IPS DF 19.7 (cell line): ENCODE data around the gene EEIG2.
"Not testable (repeated sequence)": the region's sequence is repeated elsewhere in the genome, so short reads cannot be mapped to it uniquely, and the experiment has no call there.

Experiments
- DNase-seq: peaks from one replicate; pipeline ENCODE4 v3.0.0-alpha.2; 2013; ENCODE audit warnings: low read depth, low spot score

Gene EEIG2

DNA sequence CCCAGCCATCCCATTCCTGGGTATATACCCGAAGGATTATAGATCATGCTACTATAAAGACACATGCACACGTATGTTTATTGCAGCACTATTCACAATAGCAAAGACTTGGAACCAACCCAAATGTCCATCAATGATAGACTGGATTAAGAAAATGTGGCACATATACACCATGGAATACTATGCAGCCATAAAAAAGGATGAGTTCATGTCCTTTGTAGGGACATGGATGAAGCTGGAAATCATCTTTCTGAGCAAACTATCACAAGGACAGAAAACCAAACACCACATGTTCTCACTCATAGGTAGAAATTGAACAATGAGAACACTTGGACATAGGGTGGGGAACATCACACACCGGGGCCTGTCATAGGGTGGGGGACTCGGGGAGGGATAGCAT lies 12.4 kb upstream of the EEIG2 start:
- not testable (repeated sequence) for DNase-seq

DNA sequence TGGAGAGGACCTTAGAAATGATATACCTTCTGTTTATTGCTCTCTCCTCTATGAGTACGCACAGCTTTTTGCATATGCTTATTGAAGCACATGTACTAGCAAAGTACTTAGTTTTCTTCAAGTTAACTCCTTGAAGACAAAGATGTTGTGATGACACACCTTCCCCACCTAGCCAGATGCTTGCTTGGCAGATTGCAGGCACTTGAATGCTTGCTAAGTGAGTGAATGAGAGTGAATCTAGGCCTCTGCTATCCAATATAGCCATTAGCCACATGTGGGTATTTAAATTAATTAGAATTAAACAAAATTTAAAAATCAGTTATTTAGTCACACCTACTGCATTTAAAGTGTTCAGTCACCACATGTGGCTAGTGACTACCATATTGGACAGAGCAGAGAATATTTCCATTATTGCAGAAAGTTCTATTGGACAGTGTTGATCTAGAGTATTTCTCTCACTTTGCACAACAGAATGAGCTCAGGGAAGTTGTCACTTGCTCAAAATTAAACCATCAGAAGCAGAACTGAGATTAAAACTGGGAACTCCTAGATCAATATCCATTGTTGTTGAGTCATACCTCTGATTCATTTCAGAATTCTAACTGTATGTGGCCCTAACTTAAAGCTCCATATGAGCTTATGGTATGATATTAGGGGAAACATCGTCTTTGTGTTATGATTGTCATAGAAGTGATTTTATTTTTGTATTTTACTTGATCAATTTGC lies 8.6 kb upstream of the EEIG2 start:
- no peak for DNase-seq

DNA sequence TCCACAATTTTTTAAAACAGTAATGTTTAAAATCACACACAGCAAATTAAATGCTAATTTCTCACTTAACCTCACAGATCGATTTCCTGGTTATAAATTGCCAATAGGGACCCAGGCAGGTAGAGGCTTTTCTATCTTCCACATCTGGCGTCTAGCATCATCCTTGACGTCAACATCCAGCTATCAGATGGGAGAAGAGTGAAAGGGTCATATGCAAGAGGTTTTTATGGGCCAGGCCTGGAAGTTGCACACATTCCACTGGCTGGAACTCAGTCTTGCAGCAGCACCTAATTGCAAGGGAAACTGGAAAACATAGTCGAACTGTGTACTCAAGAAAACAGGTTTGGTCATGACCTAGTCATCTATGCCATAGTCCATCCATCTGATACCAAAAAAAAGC lies 6.0 kb upstream of the EEIG2 start:
- no peak for DNase-seq

DNA sequence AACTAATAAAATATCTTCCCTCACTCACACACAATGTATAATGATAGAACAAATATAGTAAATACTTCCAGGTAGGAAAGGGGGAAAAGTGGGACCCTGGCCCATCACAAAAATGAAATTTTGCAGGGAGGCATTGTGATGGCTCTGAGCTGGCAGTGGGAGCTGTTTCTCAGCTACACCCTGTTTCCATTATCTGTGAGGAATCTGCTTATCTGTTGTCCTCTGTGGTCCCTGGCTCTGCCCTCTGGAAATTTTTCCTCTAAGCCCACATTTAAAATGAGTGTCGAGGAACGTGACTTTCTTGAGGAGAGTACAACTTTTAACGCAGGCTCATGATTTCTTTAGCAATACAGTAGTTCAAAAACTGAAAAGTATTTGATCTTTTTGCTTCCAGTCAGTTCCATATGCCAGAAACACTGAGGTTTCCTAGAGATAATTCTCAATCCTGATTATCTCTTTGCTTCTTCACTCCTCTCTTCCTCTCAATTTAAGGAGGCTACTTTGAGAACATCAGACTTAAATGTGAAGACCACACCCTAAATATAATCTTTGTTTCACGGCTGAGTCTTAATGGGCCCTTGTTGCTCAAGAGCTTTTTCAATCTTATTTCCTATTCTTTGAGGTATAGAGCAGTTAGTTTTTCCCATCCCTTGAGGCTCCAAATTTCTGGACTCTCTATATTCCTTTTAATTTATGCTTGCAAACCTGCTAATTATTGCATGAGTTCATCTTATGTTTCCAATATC lies 5.0 kb upstream of the EEIG2 start:
- no peak for DNase-seq

DNA sequence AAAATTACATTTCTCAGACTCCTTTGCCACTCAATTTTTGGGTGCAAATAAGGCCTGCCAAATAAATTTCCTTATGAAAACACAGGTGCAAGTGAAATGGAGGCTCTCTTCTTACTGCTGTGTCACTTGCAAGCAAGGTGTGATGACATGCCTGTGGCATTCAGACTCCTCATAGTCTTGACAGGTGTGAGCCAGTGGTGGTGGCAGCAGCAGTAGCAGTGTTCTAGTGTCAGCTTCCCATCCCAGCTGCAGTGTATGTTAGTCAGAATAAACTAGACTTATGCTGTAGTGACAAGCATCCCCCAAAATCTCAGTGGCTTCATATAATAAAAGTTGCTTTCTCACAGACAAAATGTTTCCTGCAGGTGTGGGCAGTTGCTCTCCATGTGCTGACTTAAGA lies 3.8 kb upstream of the EEIG2 start:
- no peak for DNase-seq

DNA sequence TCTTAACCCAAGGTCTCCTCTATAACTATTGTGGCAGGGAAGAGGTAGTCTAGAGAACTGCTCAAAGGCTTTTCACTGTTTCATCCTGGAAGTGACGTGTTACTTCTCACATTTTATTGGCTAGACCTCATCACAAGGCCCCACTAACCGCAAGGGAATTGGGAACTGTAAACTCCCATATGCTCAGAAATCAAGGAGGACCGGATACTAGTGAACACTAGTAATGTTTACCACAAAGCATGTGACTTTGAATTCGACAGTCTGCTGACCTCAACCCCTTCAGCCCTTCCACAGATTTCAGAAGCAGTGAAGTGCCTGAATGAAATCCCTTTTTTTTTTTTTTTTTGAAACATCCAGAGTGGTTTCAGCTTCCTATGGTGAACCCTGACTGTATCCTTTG lies 3.4 kb upstream of the EEIG2 start:
- no peak for DNase-seq

DNA sequence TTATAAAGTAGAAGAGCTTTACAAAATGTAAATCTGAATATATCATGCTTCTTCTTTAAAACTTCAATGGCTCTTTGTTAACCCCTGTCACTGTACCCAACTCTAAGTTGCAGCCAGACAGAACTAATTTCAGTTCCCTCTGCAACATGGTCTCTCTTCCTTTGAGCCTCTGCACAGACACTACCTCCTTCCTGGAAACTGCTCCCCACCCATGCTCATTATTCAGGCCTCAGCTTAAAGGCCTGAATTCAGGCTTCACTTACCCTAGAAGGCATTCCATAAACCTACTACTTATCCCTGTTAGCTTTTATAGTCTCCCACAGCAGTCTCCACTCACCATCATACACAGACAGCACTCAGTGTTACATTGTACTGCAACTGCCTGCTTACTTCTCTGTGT lies 2.6 kb upstream of the EEIG2 start:
- DNase-seq: no peak

DNA sequence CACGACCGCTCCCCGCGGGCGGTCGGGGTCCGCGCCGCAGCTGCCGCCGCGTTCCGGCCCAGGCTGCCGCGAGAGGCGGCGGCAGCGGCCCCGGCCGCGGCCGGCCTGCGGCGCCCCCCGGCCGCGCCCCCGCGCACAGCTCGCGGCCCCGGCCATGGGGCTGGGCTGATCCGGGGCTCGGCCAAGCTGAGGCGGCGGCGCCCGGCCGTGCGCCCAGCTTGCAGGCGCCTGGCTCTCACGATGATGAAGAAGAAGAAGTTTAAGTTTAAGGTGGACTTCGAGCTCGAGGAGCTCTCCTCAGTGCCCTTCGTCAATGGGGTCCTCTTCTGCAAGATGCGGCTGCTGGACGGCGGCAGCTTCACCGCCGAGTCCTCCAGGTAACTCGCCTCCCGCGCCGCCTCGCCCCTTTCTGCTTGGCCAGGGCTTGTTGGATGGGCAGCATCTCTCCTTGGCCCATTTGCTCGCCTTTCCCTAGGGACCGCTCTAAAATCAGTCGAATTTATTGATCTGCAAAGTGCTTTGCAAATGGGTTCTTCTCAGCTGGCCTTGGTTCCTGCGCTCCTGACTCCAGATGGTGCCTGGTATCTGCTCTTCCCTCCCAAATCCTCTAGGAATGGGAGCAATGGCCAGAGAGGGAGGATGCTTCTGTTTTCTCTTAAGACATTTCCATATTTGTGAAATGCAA lies 431 bp downstream of the EEIG2 start:
- DNase-seq: no peak

DNA sequence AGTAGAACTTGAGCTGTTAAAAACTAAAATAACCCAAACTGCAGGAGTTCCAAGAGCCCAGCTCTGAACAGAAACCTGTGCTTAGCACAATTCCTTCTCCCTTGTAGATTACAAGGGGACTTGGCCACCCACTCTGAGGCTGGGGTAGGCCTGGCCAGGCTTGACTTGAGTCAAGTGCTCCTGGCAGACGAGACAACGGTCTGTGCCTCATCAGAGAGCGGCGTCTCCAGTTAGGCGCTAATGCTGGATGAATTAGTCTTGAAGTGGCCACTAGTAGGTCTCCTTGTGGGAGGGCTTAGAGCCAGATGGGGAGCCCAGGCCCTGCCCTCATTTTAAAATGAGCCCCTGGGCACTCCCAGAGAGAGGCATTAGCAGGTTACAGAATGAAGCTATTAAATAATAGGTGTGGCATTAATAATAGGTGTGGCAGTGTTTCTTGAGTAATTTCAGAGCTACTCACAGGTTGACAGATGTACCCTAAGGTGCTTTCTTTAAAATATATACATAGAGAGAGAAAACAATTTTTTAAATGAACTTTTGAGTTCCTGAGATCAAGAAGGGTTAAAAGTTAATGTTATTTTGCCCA lies 1.1 kb downstream of the EEIG2 start:
- DNase-seq: peak; percentile 35

DNA sequence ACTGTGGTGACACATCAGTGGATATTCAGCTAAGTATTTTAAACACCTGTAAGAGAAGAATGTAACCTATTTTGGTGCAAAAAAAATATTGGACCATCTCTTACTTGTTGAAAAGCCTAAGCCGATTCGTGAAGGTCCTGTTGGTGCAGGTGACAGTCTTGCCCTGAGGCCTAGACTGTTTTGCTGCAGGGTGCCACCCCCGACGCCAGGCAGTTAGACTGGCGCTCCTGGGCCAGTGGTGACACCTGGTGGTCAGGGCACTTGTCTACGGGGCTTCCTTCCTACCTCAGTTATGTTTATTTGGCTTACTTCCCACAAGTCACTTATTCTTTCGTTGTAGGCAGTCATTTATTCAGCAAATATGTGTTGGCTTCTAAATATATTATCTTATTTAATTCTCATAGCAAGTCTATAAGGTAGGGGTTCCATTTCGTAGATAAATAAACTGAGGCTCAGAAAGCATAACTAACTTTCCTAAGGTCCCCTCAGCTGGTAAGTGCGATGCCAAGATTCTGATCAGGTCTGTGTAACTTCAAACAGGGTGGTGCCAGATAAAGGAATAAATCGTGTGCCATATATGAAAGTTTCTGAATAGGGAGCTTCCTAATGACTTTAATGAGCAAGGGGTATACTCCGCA lies 1.9 kb downstream of the EEIG2 start:
- DNase-seq: peak; percentile 33

DNA sequence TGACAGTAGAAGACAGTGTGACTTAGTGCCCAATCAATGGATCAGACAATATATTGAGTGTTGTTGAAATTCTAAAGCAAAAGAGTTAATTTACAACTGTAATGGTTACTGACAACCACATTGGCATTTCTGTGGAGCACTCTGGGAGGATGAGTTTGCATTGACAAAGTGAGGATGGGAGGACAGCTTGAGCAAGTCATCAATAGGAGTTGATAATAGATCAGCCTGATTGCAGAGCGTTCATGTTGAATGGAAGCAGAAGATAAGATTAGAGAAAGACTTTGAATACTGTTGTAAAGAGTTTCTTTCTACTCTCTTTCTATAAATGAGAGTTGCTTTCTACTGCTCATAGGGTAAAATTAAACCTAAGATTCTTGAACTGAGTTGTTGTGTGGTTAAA lies 3.9 kb downstream of the EEIG2 start:
- no peak for DNase-seq

DNA sequence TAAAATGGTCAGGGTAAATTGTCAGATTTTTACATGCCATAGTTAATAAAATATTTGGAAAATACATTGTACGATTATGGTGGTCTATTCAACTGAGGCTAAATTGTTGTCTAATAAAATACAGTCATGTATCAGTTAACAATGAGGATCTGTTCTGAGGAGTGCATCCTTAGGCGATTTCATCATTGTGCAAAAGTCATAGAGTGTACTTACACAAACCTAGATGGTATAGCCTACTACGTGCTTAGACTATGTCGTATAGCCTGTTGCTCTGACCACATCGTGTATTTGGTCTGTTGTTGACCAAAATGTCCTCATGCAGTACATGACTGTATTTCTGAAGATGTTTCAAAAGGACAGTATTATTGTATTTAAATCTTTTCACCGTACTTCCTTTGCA lies 5.2 kb downstream of the EEIG2 start:
- no peak for DNase-seq

DNA sequence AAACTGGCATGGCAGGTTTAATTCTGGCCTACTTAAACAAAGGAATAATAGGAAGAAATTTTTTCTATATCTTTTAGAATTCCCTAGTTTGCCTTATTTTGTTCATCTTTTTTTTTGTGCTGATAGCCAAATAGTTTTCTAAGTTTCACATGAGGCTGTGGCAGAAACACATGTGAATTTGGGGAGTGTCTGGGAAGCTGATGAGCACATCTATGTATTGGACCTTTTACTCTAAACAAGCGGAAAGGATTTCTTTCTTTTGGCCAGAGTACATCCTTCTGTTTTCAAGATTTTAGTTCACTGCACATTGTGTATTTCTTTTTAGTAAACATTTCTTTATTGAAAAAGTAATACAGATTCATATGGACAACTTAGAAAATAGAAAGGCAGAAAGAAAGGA lies 5.6 kb downstream of the EEIG2 start:
- DNase-seq: no peak

DNA sequence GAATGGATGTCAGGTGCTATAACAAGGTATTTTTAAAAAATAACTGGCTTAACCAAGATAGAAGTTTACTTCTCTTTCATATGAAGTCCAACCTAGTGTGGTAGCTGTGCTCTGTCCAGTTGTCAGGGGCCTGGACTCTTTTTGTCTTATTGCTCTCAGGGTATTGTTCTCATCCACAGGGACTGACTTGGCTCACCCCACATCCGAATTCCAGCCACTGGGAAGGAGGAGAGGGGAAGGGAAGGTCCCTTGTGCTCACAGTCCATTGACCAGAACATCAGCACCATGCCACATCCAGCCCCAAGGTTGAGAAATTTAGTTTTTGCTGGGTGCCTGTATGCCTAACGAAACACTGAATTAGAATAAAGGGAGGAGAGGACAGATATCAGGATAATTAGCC lies 8.7 kb downstream of the EEIG2 start:
- no peak for DNase-seq

DNA sequence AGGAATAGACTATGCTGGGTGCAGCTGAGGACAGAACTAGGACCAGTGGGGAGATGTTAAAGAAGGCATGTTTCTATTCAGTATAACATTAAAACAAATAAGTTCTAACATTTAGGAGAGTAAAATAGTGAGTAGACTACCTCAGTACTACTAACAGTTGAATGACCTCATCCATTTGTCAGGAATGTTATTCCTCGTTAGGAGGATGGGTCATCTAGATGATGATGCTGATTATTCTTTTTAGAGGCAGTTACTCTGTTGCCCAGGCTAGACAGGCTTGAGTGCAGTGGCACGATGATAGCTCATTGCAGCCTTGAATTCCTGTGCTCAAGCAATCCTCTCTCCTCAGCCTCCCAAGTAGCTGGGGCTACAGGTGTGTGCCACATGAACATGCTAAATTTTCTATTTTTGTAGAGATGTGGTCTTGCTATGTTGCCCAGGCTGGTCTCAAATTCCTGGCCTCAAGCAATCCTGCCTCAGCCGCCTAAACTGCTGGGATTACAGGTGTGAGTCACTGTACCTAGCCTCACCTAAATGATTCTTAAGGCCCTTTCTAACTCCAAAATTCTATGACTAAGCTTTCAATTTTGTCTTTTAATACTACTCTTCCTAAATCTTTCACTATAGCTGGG lies 9.3 kb downstream of the EEIG2 start:
- DNase-seq: no peak

DNA sequence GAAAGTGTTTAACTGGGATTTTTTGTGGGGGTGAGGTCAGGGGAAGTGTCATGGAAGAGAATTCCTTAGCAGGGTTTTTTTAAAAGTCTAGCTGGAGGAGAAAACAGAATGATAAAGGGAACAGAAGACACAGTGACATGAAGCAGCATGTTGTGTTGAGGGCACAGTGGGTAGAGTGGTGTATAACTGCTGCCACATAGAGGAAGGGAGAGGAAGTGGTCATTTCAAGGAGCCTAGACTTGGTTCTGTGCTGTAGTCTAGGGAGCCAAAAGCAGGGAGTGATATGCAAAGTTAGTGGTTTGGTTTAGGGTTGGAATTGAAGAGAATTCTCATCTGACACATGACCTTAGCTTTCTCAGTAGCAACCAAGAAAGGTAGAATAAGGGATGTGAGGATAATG lies 10.2 kb downstream of the EEIG2 start:
- no peak for DNase-seq

DNA sequence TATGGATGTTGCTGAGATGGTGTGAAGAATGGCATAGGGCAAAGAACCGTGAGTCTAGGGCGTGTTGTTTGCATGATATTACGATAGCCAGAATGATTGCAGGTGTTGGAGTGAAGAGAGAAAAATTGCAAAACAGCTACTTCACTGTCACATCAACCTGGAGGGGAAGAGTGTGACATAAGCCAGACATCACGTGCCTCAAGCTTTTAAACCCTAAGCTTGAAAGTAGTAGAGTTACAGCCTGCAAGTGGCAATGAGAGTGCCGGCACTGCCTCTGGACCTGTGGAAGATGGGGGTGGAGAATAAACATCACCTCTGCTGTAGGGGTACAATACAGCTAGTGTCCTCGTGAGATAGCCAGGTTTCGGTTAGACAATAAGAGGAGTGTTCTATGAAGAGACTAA lies 11.1 kb downstream of the EEIG2 start:
- DNase-seq: no peak

DNA sequence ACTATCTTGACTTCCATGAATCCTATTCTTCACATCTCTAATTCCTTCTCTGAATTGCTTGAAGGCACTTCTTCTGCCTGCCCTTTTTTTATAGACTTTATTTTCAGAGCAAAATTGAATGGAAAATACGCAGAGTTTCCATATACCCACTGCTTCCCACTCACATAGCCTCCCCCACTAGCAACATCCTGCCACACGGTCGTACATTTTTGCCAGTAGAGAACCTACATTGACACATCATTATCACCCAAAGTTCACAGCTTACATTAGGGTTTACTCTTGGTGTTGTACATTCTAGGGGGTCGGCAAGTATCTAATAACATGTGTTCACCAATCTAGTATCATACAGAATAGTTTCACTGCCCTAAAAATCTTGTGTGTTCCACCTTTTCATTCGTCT lies 12.3 kb downstream of the EEIG2 start:
- no peak for DNase-seq

DNA sequence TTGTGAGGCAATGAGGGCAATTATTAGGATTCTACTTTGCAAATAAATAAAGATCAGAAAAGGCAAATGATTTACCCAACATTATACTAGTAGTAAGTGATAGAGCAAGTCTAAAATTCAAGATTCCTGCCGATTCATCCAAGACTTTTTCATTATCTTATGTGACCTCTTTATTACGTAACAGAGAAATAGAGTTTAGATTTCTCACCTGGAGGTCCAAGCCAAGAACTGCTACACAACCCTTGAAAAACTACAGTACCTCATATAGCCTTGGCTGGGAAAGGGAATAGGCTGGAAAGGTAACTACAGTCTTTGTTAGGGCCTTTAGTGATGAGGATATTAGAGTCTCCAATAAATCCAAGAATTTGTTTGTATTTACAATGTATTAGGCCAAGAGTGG lies 13.3 kb downstream of the EEIG2 start:
- DNase-seq: no peak

DNA sequence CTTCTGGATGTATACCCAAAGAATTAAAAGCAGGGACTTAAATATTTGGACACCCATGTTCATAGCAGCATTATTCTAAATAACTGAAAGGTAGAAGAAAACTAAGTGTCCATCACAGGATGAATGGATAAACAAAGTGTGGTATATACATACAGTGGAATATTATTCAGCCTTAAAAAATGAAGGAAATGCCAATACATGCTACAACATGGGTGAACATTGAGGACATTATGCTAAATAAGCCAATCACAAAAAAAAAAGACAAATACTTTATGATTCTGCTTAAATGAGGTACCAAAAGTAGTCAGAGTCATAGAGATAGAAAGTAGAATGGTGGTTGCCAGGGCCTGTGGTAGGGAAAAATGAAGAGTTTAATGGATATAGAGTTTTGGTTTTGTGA lies 14.1 kb downstream of the EEIG2 start:
- DNase-seq: no peak

DNA sequence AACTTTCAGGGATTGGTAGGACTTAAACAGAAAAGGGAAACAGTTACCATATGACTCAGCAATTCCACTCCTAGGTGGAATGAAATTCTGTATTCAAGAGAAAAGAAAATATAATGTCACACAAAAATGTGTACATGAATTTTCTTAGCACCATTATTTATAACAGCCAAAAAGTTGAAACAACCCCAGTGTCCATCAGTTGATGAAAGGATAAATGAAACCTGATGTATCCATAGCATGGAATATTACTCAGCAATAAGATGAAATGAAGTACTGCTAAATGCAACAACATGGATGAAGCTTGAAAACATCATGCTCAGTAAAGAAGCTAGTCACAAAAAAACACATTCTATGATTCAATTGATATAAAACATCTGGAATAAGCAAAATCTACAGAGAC lies 15.5 kb downstream of the EEIG2 start:
- no peak for DNase-seq
